Midbrain (tissue), 1 donor: ENCODE data around the gene ARPC5.

Experiments
- DNase-seq: peaks from one replicate; lab custom pipeline; 2025; lab: John Stamatoyannopoulos, UW

ARPC5 gene

GRCh38 chr1:183586455-183586854 lies 49.1 kb downstream of the ARPC5 start:
- DNase-seq, result no peak

- no peak for DNase-seq
These were observed 50.5 kb downstream of the ARPC5 start for GRCh38 chr1:183585038-183585437.

- DNase-seq, result no peak
These were observed 51.4 kb downstream of the ARPC5 start for GRCh38 chr1:183584147-183584546.

- DNase-seq, result no peak
These were observed 52.1 kb downstream of the ARPC5 start for GRCh38 chr1:183583466-183583865.

- DNase-seq, result no peak
These were observed 53.4 kb downstream of the ARPC5 start for GRCh38 chr1:183582021-183582713.

GRCh38 chr1:183580281-183580682 lies 55.3 kb downstream of the ARPC5 start:
- peak; percentile 27 for DNase-seq

- DNase-seq, result no peak
These were observed 56.7 kb downstream of the ARPC5 start for GRCh38 chr1:183578856-183579255.

- DNase-seq, result no peak
These were observed 57.6 kb downstream of the ARPC5 start for GRCh38 chr1:183577897-183578465.

- DNase-seq, result no peak
These were observed 59.0 kb downstream of the ARPC5 start for GRCh38 chr1:183576537-183576936.

GRCh38 chr1:183575606-183576005 lies 60.0 kb downstream of the ARPC5 start:
- DNase-seq, result no peak

- DNase-seq, result no peak
These were observed 62.9 kb downstream of the ARPC5 start for GRCh38 chr1:183572721-183573120.

- DNase-seq, result no peak
These were observed 63.8 kb downstream of the ARPC5 start for GRCh38 chr1:183571678-183572268.
